ENCODE data around the gene BANF1. TPM values are rescaled to one million over a fixed set of nuclear protein-coding genes. Genes with fewer than 3 reads are reported as not detected.
"Not testable (repeated sequence)": the region's sequence is repeated elsewhere in the genome, so short reads cannot be mapped to it uniquely, and the experiment has no call there.

Gene BANF1
- total RNA-seq, 4 donors from 2014 or later, result 8.7 to 136 (median 76.6) TPM

GRCh38 chr11:66020618-66021357 is 18.5 kb downstream of the BANF1 start:
- Histone ChIP-seq H3K27me3 (no peaks in the 10 kb centered on the region), H3K27ac (no peak overlapping the region), H3K36me3 (no peaks in the 10 kb centered on the region), H3K4me3 (no peak overlapping the region), H3K4me1 (no peaks in the 10 kb centered on the region), H3K9me3 (no peaks in the 10 kb centered on the region)
- intact Hi-C loops (cut with DNase I; ENCODE audit: low total_unique reads), result no loop called here
- DNase-seq, result no peak
- TF ChIP-seq CTCF (IDR thresholded peaks at IDR 0.05) (no peak), POLR2A (IDR thresholded peaks at IDR 0.05) (no peak)

DNA sequence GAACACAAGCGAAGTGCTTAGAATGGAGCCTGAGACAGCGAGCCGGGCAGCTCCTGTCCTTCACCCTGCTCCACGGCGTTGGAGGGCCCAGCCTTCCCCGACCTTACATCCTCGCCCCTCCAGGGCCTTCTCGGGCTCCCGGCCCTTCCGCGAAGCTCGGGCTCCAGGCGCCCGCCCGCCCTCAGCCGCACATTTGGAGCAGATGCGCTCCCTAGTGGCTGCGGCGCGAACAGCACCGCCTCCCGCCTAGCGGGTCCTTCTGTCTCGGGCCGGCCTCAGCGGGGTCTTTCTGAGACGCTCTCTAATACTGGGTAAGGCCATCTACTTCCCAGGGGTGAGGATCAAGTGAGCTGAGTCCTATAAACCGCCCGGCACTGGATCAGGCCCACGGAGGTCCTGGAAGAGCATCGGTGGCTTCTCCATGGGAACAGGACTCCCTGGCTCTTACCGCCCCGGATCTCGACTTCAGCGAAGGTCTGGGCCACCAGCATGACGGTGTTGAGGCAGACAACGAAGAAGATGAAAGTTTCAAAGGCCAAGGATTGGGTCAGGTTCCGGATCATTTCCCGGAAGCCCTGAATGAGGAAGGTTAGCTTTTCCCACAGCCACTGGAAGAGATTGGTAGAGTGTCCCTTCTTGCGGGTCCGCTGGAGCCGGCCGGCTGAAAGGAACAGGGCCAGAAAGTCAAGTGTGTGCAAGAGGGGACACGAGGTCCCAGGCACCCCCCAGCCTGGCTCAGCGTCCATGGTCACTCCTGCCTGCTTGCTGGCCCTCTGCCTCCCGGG is 20.3 kb downstream of the BANF1 start:
- no peaks in the 10 kb centered on the region for H3K36me3 ChIP-seq
- no peaks in the 10 kb centered on the region for H3K27me3 ChIP-seq
- H3K4me3 ChIP-seq, result no peak overlapping the region
- no peak for TF ChIP-seq POLR2A (IDR thresholded peaks at IDR 0.05)
- TF ChIP-seq CTCF (IDR thresholded peaks at IDR 0.05), result peak; percentile 78 to 96 (median 88)
- H3K27ac ChIP-seq, result no peak overlapping the region
- H3K9me3 ChIP-seq, result no peaks in the 10 kb centered on the region
- DNase-seq, result peak; percentile 44 to 75
- intact Hi-C loops (cut with DNase I; ENCODE audit: low total_unique reads), result no loop called here
- H3K4me1 ChIP-seq, result no peaks in the 10 kb centered on the region

GRCh38 chr11:66023186-66023440 is 20.8 kb downstream of the BANF1 start:
- H3K4me3 ChIP-seq; H3K27ac ChIP-seq; H3K27me3 ChIP-seq; intact Hi-C loops (cut with DNase I; ENCODE audit: low total_unique reads); H3K36me3 ChIP-seq; H3K4me1 ChIP-seq; H3K9me3 ChIP-seq; DNase-seq: not testable (repeated sequence)

DNA sequence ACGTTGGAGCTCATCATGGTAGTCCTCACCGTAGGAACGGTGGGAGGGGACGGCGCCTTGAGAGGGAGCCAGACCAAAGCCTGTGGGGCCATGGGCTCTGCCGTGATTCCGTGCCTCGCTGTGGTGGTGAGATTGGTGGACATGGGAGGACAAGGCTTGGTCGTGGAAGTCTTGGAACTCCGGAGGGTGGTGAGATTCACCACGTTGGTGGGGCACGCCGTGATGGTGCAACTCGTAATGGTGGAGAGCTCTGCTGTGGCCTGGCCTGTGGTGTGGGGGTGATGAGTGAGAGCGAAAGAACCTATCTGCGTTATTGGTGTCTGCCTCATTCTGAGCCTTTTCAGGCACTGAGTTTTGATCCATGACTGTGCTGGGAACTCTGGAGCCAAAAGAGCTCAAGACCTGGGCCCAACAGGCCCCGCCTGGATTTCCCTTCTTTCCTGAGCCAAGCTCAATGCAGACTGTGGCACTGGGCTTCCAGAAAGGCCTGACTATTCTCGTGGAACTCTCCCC is 23.8 kb downstream of the BANF1 start, which contains the start of gene CATSPER1:
CATSPER1 (minus strand) TSS at position 463 of the 513 bp plus-strand sequence; CDS start at position 363, 100 bp downstream.
- Histone ChIP-seq H3K9me3 (no peaks in the 10 kb centered on the region), H3K27ac (no peak within 1 kb of the TSS), H3K4me1 (no peaks in the 10 kb centered on the region), H3K36me3 (no peaks in the 10 kb centered on the region), H3K27me3 (no peaks in the 10 kb centered on the region), H3K4me3 (no peak within 1 kb of the TSS)
- TF ChIP-seq POLR2A (IDR thresholded peaks at IDR 0.05), result no peak
- no peak for TF ChIP-seq CTCF (IDR thresholded peaks at IDR 0.05)
- intact Hi-C loops (cut with DNase I; ENCODE audit: low total_unique reads), result no loop called here
- no peak for DNase-seq

DNA sequence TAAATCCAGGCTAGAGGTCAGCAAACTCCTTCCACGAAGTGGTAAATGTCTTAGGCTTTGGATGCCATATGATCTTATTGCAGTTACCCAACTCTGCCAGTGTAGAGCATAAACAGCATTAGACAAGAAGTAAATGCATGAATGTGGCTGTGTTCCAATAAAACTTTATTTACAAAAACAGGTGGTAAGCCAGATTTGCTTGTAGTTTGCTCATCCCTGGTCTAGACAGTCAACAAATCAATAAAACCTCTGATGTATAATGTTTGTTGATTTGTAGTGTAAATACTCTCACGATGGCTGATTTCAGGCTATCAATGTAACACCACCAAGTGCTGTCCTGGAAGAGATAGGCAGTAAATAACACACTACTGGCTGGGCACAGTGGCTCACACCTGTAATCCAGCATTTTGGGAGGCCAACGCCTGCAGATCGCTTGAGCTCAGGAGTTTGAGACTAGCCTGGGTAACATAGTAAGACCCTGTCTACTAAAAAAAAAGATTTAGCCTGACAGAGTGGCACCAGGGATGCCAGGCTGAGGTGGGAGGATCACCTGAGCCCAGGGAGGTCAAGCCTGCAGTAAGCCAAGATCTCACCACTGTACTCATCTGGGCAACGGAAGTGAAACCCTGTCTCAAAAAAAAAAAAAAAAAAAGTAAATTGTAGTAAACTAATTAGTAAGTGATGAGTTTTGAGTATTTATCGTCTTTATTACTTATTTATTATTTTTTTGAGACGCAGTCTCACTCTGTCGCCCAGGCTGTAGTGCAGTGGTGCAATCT is 30.8 kb downstream of the BANF1 start:
- no peaks in the 10 kb centered on the region for H3K9me3 ChIP-seq
- intact Hi-C loops (cut with DNase I; ENCODE audit: low total_unique reads), result no loop called here
- no peak overlapping the region for H3K27ac ChIP-seq
- no peaks in the 10 kb centered on the region for H3K27me3 ChIP-seq
- DNase-seq, result no peak
- no peaks in the 10 kb centered on the region for H3K4me1 ChIP-seq
- no peak overlapping the region for H3K4me3 ChIP-seq
- TF ChIP-seq CTCF (IDR thresholded peaks at IDR 0.05) (no peak), POLR2A (IDR thresholded peaks at IDR 0.05) (no peak)
- no peaks in the 10 kb centered on the region for H3K36me3 ChIP-seq

All from uterus (tissue), 4 donors.